CD4-positive, alpha-beta memory T cell (primary cell): Measurements from ENCODE around the gene SYNPO. TPM values are rescaled to one million over a fixed set of nuclear protein-coding genes. Genes with fewer than 3 reads are reported as not detected.

Source experiments
- CTCF ChIA-PET: fragments of 350-600 bp; sonication (Branson Sonifier 250); formaldehyde crosslinking; loops from one replicate; lab custom pipeline; 2021; ENCODE audit warnings: inconsistent platforms; ENCODE audit not compliant: partially characterized antibody; lab: Charles Lee
- POLR2A ChIA-PET: fragments of 350-600 bp; sonication (Branson Sonifier 250); formaldehyde crosslinking; loops from one replicate; lab custom pipeline; 2021; ENCODE audit not compliant: partially characterized antibody; lab: Charles Lee
- DNase-seq, 5 donors: peaks; one replicate each; pipeline versions ENCODE4 v3.0.0 to v3.0.0-alpha.2; 2020 to 2022; ENCODE audit warnings: mixed read lengths in 1 of 5
- H3K27ac ChIP-seq: one replicate; pipeline ENCODE4 v1.7.0; 2013; ENCODE audit warnings: low read depth, low read length
- H3K27me3 ChIP-seq: 2 replicates; pipeline ENCODE4 v1.7.0; 2013; ENCODE audit warnings: mild to moderate bottlenecking, low read length, moderate library complexity; ENCODE audit not compliant: insufficient read depth
- H3K36me3 ChIP-seq: 2 replicates; pipeline ENCODE4 v1.7.0; 2013; ENCODE audit warnings: mild to moderate bottlenecking, low read length, moderate library complexity; ENCODE audit not compliant: insufficient read depth
- H3K4me1 ChIP-seq: 2 replicates; pipeline ENCODE4 v1.7.0; 2013; ENCODE audit warnings: mild to moderate bottlenecking, low read length, moderate library complexity; ENCODE audit not compliant: insufficient read depth
- H3K4me3 ChIP-seq, 2 donors: one replicate each; pipeline ENCODE4 v1.7.0; 2013; ENCODE audit warnings: low read length in 2 of 2, mild to moderate bottlenecking in 1 of 2
- H3K9me3 ChIP-seq, 2 donors: one replicate each; pipeline ENCODE4 v1.7.0; 2013; ENCODE audit warnings: low read length in 2 of 2, control low read depth in 1 of 2; ENCODE audit not compliant: control insufficient read depth in 1 of 2
- H3K27ac Mint-ChIP-seq, 7 donors: one replicate each; pipeline ENCODE4 v1.8.0; 2020 to 2021; ENCODE audit warnings: mixed read lengths in 7 of 7, mild to moderate bottlenecking in 6 of 7, inconsistent platforms in 3 of 7, moderate library complexity in 3 of 7
- H3K27me3 Mint-ChIP-seq, 2 donors: one replicate each; pipeline ENCODE4 v1.8.0; 2020 to 2021; ENCODE audit warnings: mixed read lengths in 2 of 2
- H3K36me3 Mint-ChIP-seq, 2 donors: one replicate each; pipeline ENCODE4 v1.8.0; 2020 to 2021; ENCODE audit warnings: mixed read lengths in 2 of 2, inconsistent platforms in 1 of 2, mild to moderate bottlenecking in 1 of 2
- H3K4me1 Mint-ChIP-seq, 4 donors: one replicate each; pipeline ENCODE4 v1.8.0; 2020 to 2021; ENCODE audit warnings: mixed read lengths in 4 of 4, mild to moderate bottlenecking in 1 of 4
- H3K4me3 Mint-ChIP-seq, 8 donors: one replicate each; pipeline ENCODE4 v1.8.0; 2020 to 2021; ENCODE audit warnings: mixed read lengths in 8 of 8, mild to moderate bottlenecking in 7 of 8, moderate library complexity in 6 of 8, inconsistent platforms in 3 of 8
- H3K9me3 Mint-ChIP-seq, 8 donors: one replicate each; pipeline ENCODE4 v1.8.0; 2020 to 2021; ENCODE audit warnings: mixed read lengths in 8 of 8, mild to moderate bottlenecking in 5 of 8, inconsistent platforms in 3 of 8, moderate library complexity in 1 of 8
- intact Hi-C: fragments of 100-400 bp; cut with micrococcal nuclease; formaldehyde crosslinking; loops from one replicate; pipeline ENCODE4 v1.15.1; 2023
- polyA plus RNA-seq, 2 donors: library from polyadenylated mRNA; unstranded; fragments of 300-500 nt; fragmentation: Illumina TruSeq; gene quantifications; one replicate each; pipeline ENCODE4 v1.2.3, GENCODE V29; 2021
- total RNA-seq, 2 experiments: library from RNA; stranded (reverse); gene quantifications; one replicate each; pipeline ENCODE4 v1.2.3, GENCODE V29; 2021

Gene SYNPO
- total and polyA plus RNA-seq, 4 experiments from 2014 or later = 0.06 TPM; not detected in 3

- Mint-ChIP-seq H3K36me3 (no peaks in the 10 kb centered on the region), H3K4me1 (peaks cover 3 to 17% (median 7%) of the 10 kb centered on the region in 4 donors), H3K4me3 (peak overlapping the region; percentile 81 to 86 (median 83)), H3K9me3 (no peaks in the 10 kb centered on the region), H3K27ac (peak overlapping the region in 1 of 7 donors; percentile 45), H3K27me3 (peaks cover 8 to 14% of the 10 kb centered on the region in 2 donors)
- peaks cover 28% of the 10 kb centered on the region for H3K27me3 ChIP-seq
- H3K36me3 ChIP-seq = no peaks in the 10 kb centered on the region
- peak in 1 of 5 donors; percentile 16 for DNase-seq
- intact Hi-C loops = no loop called here
- CTCF ChIA-PET = interaction anchor here (0.7 to 1.1 kb wide), 2 partner anchors 9 to 174 kb away, joined by 3 to 4 read pairs; no protein-coding TSS in a partner anchor
- H3K9me3 ChIP-seq = no peaks in the 10 kb centered on the region
- POLR2A ChIA-PET = interaction anchor here (1.2 kb wide), 1 partner anchor 29 kb away, joined by 3 read pairs; the partner anchor contains the start of gene RBM22
- no peak overlapping the region for H3K27ac ChIP-seq
- peaks cover 18% of the 10 kb centered on the region for H3K4me1 ChIP-seq
- peak overlapping the region; percentile 23 to 52 for H3K4me3 ChIP-seq
These were observed 31.9 kb downstream of the SYNPO start for GRCh38 chr5:150672237-150672883.

- H3K4me1 Mint-ChIP-seq = peaks cover 3 to 17% (median 7%) of the 10 kb centered on the region in 4 donors
- Histone ChIP-seq H3K9me3 (no peaks in the 10 kb centered on the region), H3K36me3 (no peaks in the 10 kb centered on the region), H3K4me1 (peaks cover 18% of the 10 kb centered on the region), H3K27ac (no peak overlapping the region), H3K27me3 (peaks cover 28% of the 10 kb centered on the region), H3K4me3 (no peak overlapping the region)
- H3K27me3 Mint-ChIP-seq = peaks cover 8 to 14% of the 10 kb centered on the region in 2 donors
- H3K4me3 Mint-ChIP-seq = peak overlapping the region in 5 of 8 donors; percentile 81 to 86 (median 82)
- H3K9me3 Mint-ChIP-seq = no peaks in the 10 kb centered on the region
- ChIA-PET POLR2A (interaction anchor here (1.2 kb wide), 1 partner anchor 28 kb away, joined by 3 read pairs; the partner anchor contains the start of gene RBM22), CTCF (interaction anchor here (0.7 kb wide), 1 partner anchor 9 kb away, joined by 4 read pairs; no protein-coding TSS in a partner anchor)
- no peak overlapping the region for H3K27ac Mint-ChIP-seq
- no peaks in the 10 kb centered on the region for H3K36me3 Mint-ChIP-seq
- intact Hi-C loops = no loop called here
- DNase-seq = no peak
These were observed 32.4 kb downstream of the SYNPO start for GRCh38 chr5:150672884-150673275.

- H3K4me3 Mint-ChIP-seq = no peak overlapping the region
- no peak for DNase-seq
- no peaks in the 10 kb centered on the region for H3K9me3 ChIP-seq
- ChIA-PET CTCF (interaction anchor here (1.1 kb wide), 1 partner anchor 441 kb away, joined by 3 read pairs; no protein-coding TSS in a partner anchor), POLR2A (no interaction called here)
- no peak overlapping the region for H3K27ac Mint-ChIP-seq
- H3K36me3 ChIP-seq = no peaks in the 10 kb centered on the region
- no peak overlapping the region for H3K4me3 ChIP-seq
- no peaks in the 10 kb centered on the region for H3K9me3 Mint-ChIP-seq
- peaks cover 7 to 13% of the 10 kb centered on the region in 2 donors for H3K27me3 Mint-ChIP-seq
- H3K36me3 Mint-ChIP-seq = peaks cover 0 to 2% of the 10 kb centered on the region in 2 donors
- H3K4me1 ChIP-seq = peaks cover 18% of the 10 kb centered on the region
- peaks cover 21% of the 10 kb centered on the region for H3K27me3 ChIP-seq
- intact Hi-C loops = no loop called here
- H3K4me1 Mint-ChIP-seq = peaks cover 3 to 17% (median 7%) of the 10 kb centered on the region in 4 donors
- H3K27ac ChIP-seq = no peak overlapping the region
These were observed 33.9 kb downstream of the SYNPO start for GRCh38 chr5:150674341-150674821.

- Histone ChIP-seq H3K27ac (no peak overlapping the region), H3K4me1 (peaks cover 18% of the 10 kb centered on the region), H3K9me3 (no peaks in the 10 kb centered on the region), H3K4me3 (no peak overlapping the region), H3K27me3 (peaks cover 21% of the 10 kb centered on the region), H3K36me3 (no peaks in the 10 kb centered on the region)
- no peak for DNase-seq
- H3K36me3 Mint-ChIP-seq = peaks cover 0 to 2% of the 10 kb centered on the region in 2 donors
- H3K9me3 Mint-ChIP-seq = no peaks in the 10 kb centered on the region
- ChIA-PET CTCF (interaction anchor here (1.1 kb wide), 1 partner anchor 440 kb away, joined by 3 read pairs; no protein-coding TSS in a partner anchor), POLR2A (no interaction called here)
- intact Hi-C loops = no loop called here
- H3K27ac Mint-ChIP-seq = no peak overlapping the region
- peaks cover 5 to 11% of the 10 kb centered on the region in 2 donors for H3K27me3 Mint-ChIP-seq
- peaks cover 3 to 17% (median 7%) of the 10 kb centered on the region in 4 donors for H3K4me1 Mint-ChIP-seq
- no peak overlapping the region for H3K4me3 Mint-ChIP-seq
These were observed 34.6 kb downstream of the SYNPO start for GRCh38 chr5:150675069-150675468.

- H3K27ac Mint-ChIP-seq = no peak overlapping the region
- H3K9me3 Mint-ChIP-seq = no peaks in the 10 kb centered on the region
- peaks cover 0 to 1% of the 10 kb centered on the region in 2 donors for H3K27me3 Mint-ChIP-seq
- Histone ChIP-seq H3K27ac (no peak overlapping the region), H3K4me3 (no peak overlapping the region), H3K9me3 (no peaks in the 10 kb centered on the region), H3K27me3 (peaks cover 9% of the 10 kb centered on the region), H3K36me3 (no peaks in the 10 kb centered on the region), H3K4me1 (peaks cover 12% of the 10 kb centered on the region)
- ChIA-PET CTCF (no interaction called here), POLR2A (no interaction called here)
- DNase-seq = no peak
- peaks cover 3 to 8% (median 5%) of the 10 kb centered on the region in 4 donors for H3K4me1 Mint-ChIP-seq
- H3K4me3 Mint-ChIP-seq = no peak overlapping the region
- H3K36me3 Mint-ChIP-seq = peaks cover 5 to 7% of the 10 kb centered on the region in 2 donors
- intact Hi-C loops = no loop called here
These were observed 36.1 kb downstream of the SYNPO start for GRCh38 chr5:150676578-150676977.

GRCh38 chr5:150689120-150689519 is 48.7 kb downstream of the SYNPO start:
- DNase-seq = no peak
- no peak overlapping the region for H3K27ac Mint-ChIP-seq
- Histone ChIP-seq H3K27ac (no peak overlapping the region), H3K4me3 (no peak overlapping the region), H3K27me3 (no peaks in the 10 kb centered on the region), H3K36me3 (peaks cover 35% of the 10 kb centered on the region), H3K4me1 (no peaks in the 10 kb centered on the region), H3K9me3 (no peaks in the 10 kb centered on the region)
- intact Hi-C loops = no loop called here
- H3K27me3 Mint-ChIP-seq = no peaks in the 10 kb centered on the region
- H3K4me3 Mint-ChIP-seq = no peak overlapping the region
- no peaks in the 10 kb centered on the region for H3K4me1 Mint-ChIP-seq
- no peaks in the 10 kb centered on the region for H3K9me3 Mint-ChIP-seq
- H3K36me3 Mint-ChIP-seq = peaks cover 34 to 55% of the 10 kb centered on the region in 2 donors
- ChIA-PET CTCF (no interaction called here), POLR2A (interaction anchor here (1.4 kb wide), 1 partner anchor 9 kb away, joined by 3 read pairs; no protein-coding TSS in a partner anchor)

- Histone ChIP-seq H3K9me3 (no peaks in the 10 kb centered on the region), H3K27ac (no peak overlapping the region), H3K27me3 (no peaks in the 10 kb centered on the region), H3K36me3 (peaks cover 51% of the 10 kb centered on the region), H3K4me1 (no peaks in the 10 kb centered on the region), H3K4me3 (no peak overlapping the region)
- Mint-ChIP-seq H3K4me3 (no peak overlapping the region), H3K9me3 (no peaks in the 10 kb centered on the region), H3K27me3 (no peaks in the 10 kb centered on the region), H3K27ac (peak overlapping the region in 1 of 7 donors; percentile 22), H3K4me1 (no peaks in the 10 kb centered on the region), H3K36me3 (peaks cover 51 to 72% of the 10 kb centered on the region in 2 donors)
- intact Hi-C loops = no loop called here
- POLR2A ChIA-PET = no interaction called here
- CTCF ChIA-PET = interaction anchor here (0.6 to 1.0 kb wide), 2 partner anchors 10 to 14 kb away, joined by 3 to 5 read pairs; partner anchors contain the start of gene RBM22
- no peak for DNase-seq
These were observed 50.3 kb downstream of the SYNPO start for GRCh38 chr5:150690760-150691159.
